RWPE2 (cell line): ENCODE results near the gene KIN.
"Not testable (repeated sequence)": the region's sequence is repeated elsewhere in the genome, so short reads cannot be mapped to it uniquely, and the experiment has no call there.

ENCODE experiments used
- ATAC-seq: fragments of 200-7000 bp; cut with Tn5 transposase; 3 replicates; pipeline ENCODE4 v1.9.1; 2021; ENCODE audit warnings: low read depth
- DNase-seq: peaks from one replicate; pipeline ENCODE4 v3.0.0-alpha.2; 2020; ENCODE audit warnings: low spot score
- H3K27ac ChIP-seq: fragments of 450-650 bp; 2 replicates; pipeline ENCODE4 v1.5.1; 2017; ENCODE audit warnings: mild to moderate bottlenecking; ENCODE audit not compliant: poor library complexity, severe bottlenecking
- H3K27me3 ChIP-seq: fragments of 250-450 bp; sonication (Bioruptor Pico); 2 replicates; pipeline ENCODE4 v1.5.1; 2021; ENCODE audit warnings: mild to moderate bottlenecking, moderate library complexity; ENCODE audit not compliant: insufficient read depth, poor library complexity, severe bottlenecking
- H3K36me3 ChIP-seq: fragments of 250-450 bp; sonication (Bioruptor Pico); 2 replicates; pipeline ENCODE4 v1.5.1; 2020; ENCODE audit warnings: low read depth, mild to moderate bottlenecking, moderate library complexity
- H3K4me1 ChIP-seq: fragments of 250-450 bp; sonication (Bioruptor Pico); 2 replicates; pipeline ENCODE4 v1.5.1; 2021; ENCODE audit warnings: mild to moderate bottlenecking, moderate library complexity; ENCODE audit not compliant: insufficient read depth, poor library complexity, severe bottlenecking
- H3K4me3 ChIP-seq: fragments of 250-450 bp; sonication (Bioruptor Pico); 2 replicates; pipeline ENCODE4 v1.5.1; 2021; ENCODE audit warnings: mild to moderate bottlenecking, moderate library complexity; ENCODE audit not compliant: severe bottlenecking
- H3K9me3 ChIP-seq: fragments of 250-450 bp; sonication (Bioruptor Pico); 2 replicates; pipeline ENCODE4 v1.5.1; 2021; ENCODE audit warnings: mild to moderate bottlenecking, moderate library complexity; ENCODE audit not compliant: severe bottlenecking
- CTCF ChIP-seq: fragments of 450-650 bp; IDR thresholded peaks from one replicate; pipeline ENCODE4 v1.5.1; 2017; ENCODE audit warnings: mild to moderate bottlenecking, moderate library complexity; ENCODE audit not compliant: poor library complexity, severe bottlenecking

KIN gene

GRCh38 chr10:7789390-7789789, 1.6 kb upstream of the KIN start:
- no peak for ATAC-seq
- H3K4me3 ChIP-seq: peak overlapping the region; percentile 71
- peaks cover 21% of the 10 kb centered on the region for H3K36me3 ChIP-seq
- no peak for TF ChIP-seq CTCF
- H3K4me1 ChIP-seq: peaks cover 13% of the 10 kb centered on the region
- no peaks in the 10 kb centered on the region for H3K27me3 ChIP-seq
- no peaks in the 10 kb centered on the region for H3K9me3 ChIP-seq
- no peak for DNase-seq
- H3K27ac ChIP-seq: peak overlapping the region; percentile 52

- no peaks in the 10 kb centered on the region for H3K27me3 ChIP-seq
- H3K27ac ChIP-seq: peak overlapping the region; percentile 52
- no peak for DNase-seq
- ATAC-seq: peak; percentile 19
- H3K36me3 ChIP-seq: peaks cover 21% of the 10 kb centered on the region
- H3K4me1 ChIP-seq: peaks cover 13% of the 10 kb centered on the region
- H3K9me3 ChIP-seq: no peaks in the 10 kb centered on the region
- peak overlapping the region; percentile 71 for H3K4me3 ChIP-seq
- TF ChIP-seq CTCF: no peak
These were observed 970 bp upstream of the KIN start for GRCh38 chr10:7788639-7789286.

GRCh38 chr10:7787150-7787856, 490 bp downstream of the KIN start:
- H3K36me3 ChIP-seq: peaks cover 27% of the 10 kb centered on the region
- peaks cover 13% of the 10 kb centered on the region for H3K4me1 ChIP-seq
- H3K4me3 ChIP-seq: peak overlapping the region; percentile 71
- H3K9me3 ChIP-seq: no peaks in the 10 kb centered on the region
- no peaks in the 10 kb centered on the region for H3K27me3 ChIP-seq
- peak; percentile 22 for ATAC-seq
- DNase-seq: no peak
- H3K27ac ChIP-seq: peak overlapping the region; percentile 52
- TF ChIP-seq CTCF: no peak

- ATAC-seq: no peak
- Histone ChIP-seq H3K4me1 (peaks cover 13% of the 10 kb centered on the region), H3K27ac (no peak overlapping the region), H3K4me3 (peak overlapping the region; percentile 71), H3K27me3 (no peaks in the 10 kb centered on the region), H3K36me3 (peaks cover 25% of the 10 kb centered on the region), H3K9me3 (no peaks in the 10 kb centered on the region)
- TF ChIP-seq CTCF: no peak
- DNase-seq: no peak
These were observed 1.4 kb downstream of the KIN start for GRCh38 chr10:7786430-7786829.

- ATAC-seq, H3K27ac ChIP-seq, H3K27me3 ChIP-seq, DNase-seq, H3K4me1 ChIP-seq, H3K9me3 ChIP-seq, H3K4me3 ChIP-seq: not testable (repeated sequence)
- H3K36me3 ChIP-seq: peaks cover 45% of the 10 kb centered on the region
These were observed 5.6 kb downstream of the KIN start for GRCh38 chr10:7782194-7782593.
